K562 (cell line): ENCODE data around the gene SPDL1. TPM values are rescaled to one million over a fixed set of nuclear protein-coding genes. Genes with fewer than 3 reads are reported as not detected.
A peak's percentile ranks its signal among the peaks of the same experiment; 100 is the strongest.

Experiments
- CBX3 ChIP-seq, 2 experiments: IDR thresholded peaks; 1 replicate in 1 of 2; 2 replicates in 1 of 2; pipeline ENCODE4 v1.6.1; 2012; ENCODE audit warnings: inconsistent platforms in 2 of 2, low read length in 2 of 2, borderline replicate concordance in 1 of 2, control low read depth in 1 of 2
- EGR1 ChIP-seq: fragments of 450-650 bp; conservative IDR thresholded peaks from 2 replicates; pipeline ENCODE4 v1.6.1; 2017; ENCODE audit warnings: mild to moderate bottlenecking
- ESRRB ChIP-seq: fragments of 250-450 bp; sonication (Bioruptor Pico); IDR thresholded peaks from 2 replicates; pipeline ENCODE4 v1.5.0; 2020; ENCODE audit warnings: mild to moderate bottlenecking, moderate library complexity, borderline replicate concordance
- FIP1L1 ChIP-seq: fragments of 200-400 bp; formaldehyde crosslinking; IDR thresholded peaks from 2 replicates; pipeline ENCODE4 v1.6.1; 2018; ENCODE audit warnings: mild to moderate bottlenecking, low read depth, low read length; ENCODE audit not compliant: poor library complexity, severe bottlenecking
- FOXP1 ChIP-seq: sonication (generic); formaldehyde crosslinking; IDR thresholded peaks from 2 replicates; pipeline ENCODE4 v1.8.0; 2022; ENCODE audit warnings: mild to moderate bottlenecking, missing genetic modification reagents
- MEIS2 ChIP-seq: fragments of 450-650 bp; IDR thresholded peaks from 2 replicates; pipeline ENCODE4 v1.6.1; 2014; ENCODE audit warnings: mild to moderate bottlenecking; ENCODE audit not compliant: partially characterized antibody
- MYC ChIP-seq, 2 experiments: fragments of 250-450 bp in 1 of 2; sonication (Bioruptor Pico) in 1 of 2; IDR thresholded peaks; 2 replicates each; pipeline versions ENCODE4 v1.5.1 to v1.6.1; 2012 to 2021; ENCODE audit warnings: low read depth in 2 of 2, borderline replicate concordance in 1 of 2, improper control_type of control experiment in 1 of 2, low read length in 1 of 2, mild to moderate bottlenecking in 1 of 2, moderate library complexity in 1 of 2
- NR2F6 ChIP-seq: fragments of 450-650 bp; formaldehyde crosslinking; IDR thresholded peaks from 2 replicates; pipeline ENCODE4 v1.4.0; 2020; ENCODE audit warnings: mild to moderate bottlenecking
- PPARD ChIP-seq: fragments of 250-450 bp; sonication (Bioruptor Pico); IDR thresholded peaks from 2 replicates; pipeline ENCODE4 v1.8.0; 2022; ENCODE audit warnings: inconsistent platforms, mild to moderate bottlenecking, moderate library complexity
- RB1 ChIP-seq: fragments of 450-650 bp; IDR thresholded peaks from 2 replicates; pipeline ENCODE4 v1.6.1; 2017; ENCODE audit warnings: low read depth, mild to moderate bottlenecking
- RBM22 ChIP-seq: fragments of 200-400 bp; formaldehyde crosslinking; IDR thresholded peaks from 2 replicates; pipeline ENCODE4 v1.6.1; 2018; ENCODE audit warnings: low read length, low read depth; ENCODE audit not compliant: poor library complexity, severe bottlenecking
- RFX1 ChIP-seq: fragments of 450-650 bp; IDR thresholded peaks from 2 replicates; pipeline ENCODE4 v1.6.1; 2016; ENCODE audit warnings: mild to moderate bottlenecking, moderate library complexity
- SMARCE1 ChIP-seq: fragments of 450-650 bp; IDR thresholded peaks from 2 replicates; pipeline ENCODE4 v1.7.1; 2016; ENCODE audit warnings: mild to moderate bottlenecking
- SRSF9 ChIP-seq: fragments of 200-400 bp; formaldehyde crosslinking; IDR thresholded peaks from 2 replicates; pipeline ENCODE4 v1.6.1; 2017; ENCODE audit warnings: low read depth, low read length, borderline replicate concordance
- ZNF143 ChIP-seq: sonication (generic); formaldehyde crosslinking; IDR thresholded peaks from 2 replicates; pipeline ENCODE4 v1.9.0; 2022; ENCODE audit warnings: mild to moderate bottlenecking, missing genetic modification reagents
- ZNF518B ChIP-seq: fragments of 250-450 bp; sonication (Bioruptor Pico); IDR thresholded peaks from 2 replicates; pipeline ENCODE4 v1.5.0; 2021; ENCODE audit warnings: mild to moderate bottlenecking, moderate library complexity
- ZNF699 ChIP-seq: fragments of 250-450 bp; sonication (Bioruptor Pico); IDR thresholded peaks from 2 replicates; pipeline ENCODE4 v1.8.0; 2021; ENCODE audit warnings: mild to moderate bottlenecking, moderate library complexity; ENCODE audit not compliant: insufficient replicate concordance
- polyA plus RNA-seq, 8 experiments: library from polyadenylated mRNA; depleted of rRNA in 4 of 8; stranded (reverse) in 5 of 8; unstranded in 3 of 8; fragments of >200 nt; fragmentation: Nextera tagmentation in 2 of 8; fragmentation: Illumina TruSeq in 1 of 8; extraction: Ambion mirVana in 2 of 8; extraction: Trizol in 1 of 8; gene quantifications; 2 replicates each; pipeline versions ENCODE4 v1.2.1 to v1.2.3, GENCODE V29; 2011 to 2014; ENCODE audit warnings: inconsistent platforms in 1 of 8, missing spikeins in 1 of 8
- total RNA-seq, 7 experiments: library from RNA; depleted of rRNA in 6 of 7; stranded (reverse); fragments of >200 nt in 6 of 7; fragmentation: Illumina TruSeq in 2 of 7; extraction: Trizol in 2 of 7; gene quantifications; 2 replicates each; pipeline versions ENCODE4 v1.2.1 to v1.2.3, GENCODE V29; 2011 to 2021; ENCODE audit warnings: low replicate concordance in 1 of 7
- TF ChIP-seq, protein P1 (sequence below): fragments of 250-450 bp; sonication (Bioruptor Pico); IDR thresholded peaks from 2 replicates; pipeline ENCODE4 v1.5.0; 2021
- TF ChIP-seq, protein P2 (sequence below), 2 experiments: IDR thresholded peaks in 1 of 2; conservative IDR thresholded peaks in 1 of 2; 2 replicates each; pipeline ENCODE4 v1.6.1; 2016; ENCODE audit warnings: low read depth in 2 of 2, mild to moderate bottlenecking in 1 of 2, missing compliant biosample characterization in 1 of 2, missing genetic modification characterization in 1 of 2, moderate library complexity in 1 of 2
- TF ChIP-seq, protein P3 (sequence below): fragments of 450-650 bp; IDR thresholded peaks from 2 replicates; pipeline ENCODE4 v1.6.1; 2016; ENCODE audit warnings: low read depth, mild to moderate bottlenecking, moderate library complexity

SPDL1 gene
- total and polyA plus RNA-seq, 9 of the 15 experiments (the other 6 are each of a cell fraction or from before 2014, with no cell fraction given), result 32.4 to 59.6 (median 49.0) TPM

DNA sequence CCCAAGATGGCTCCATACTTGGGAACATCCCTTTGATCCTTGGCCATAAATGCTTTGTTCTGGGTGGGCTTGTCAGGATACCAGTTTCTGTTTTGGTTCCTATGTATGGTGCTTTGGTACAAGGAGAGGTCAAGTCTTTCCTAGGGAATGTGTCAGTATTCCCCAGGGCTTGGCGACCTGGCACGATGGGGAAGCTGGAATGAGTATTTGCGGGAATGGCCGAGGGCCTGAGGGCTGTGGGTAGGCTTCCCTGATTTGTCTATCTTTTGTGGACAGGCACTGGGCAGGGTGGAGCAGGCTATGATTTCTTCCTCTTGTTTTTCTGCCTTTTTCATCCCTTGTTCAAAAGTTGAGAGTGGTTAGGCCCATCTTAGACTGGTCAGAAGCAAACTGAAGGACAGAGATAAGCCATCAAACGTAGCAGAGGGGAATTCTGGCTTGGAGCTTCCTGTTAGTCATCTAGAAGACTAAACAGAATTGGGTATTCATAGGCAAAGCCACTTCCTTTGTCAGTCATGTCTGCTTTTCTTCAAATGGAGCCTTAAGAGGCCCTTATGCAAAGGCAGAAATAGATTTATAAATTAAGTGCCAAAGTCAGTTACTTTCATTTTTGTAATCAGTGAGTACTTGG, 67.2 kb downstream of the SPDL1 start (continued):
- no peak for TF ChIP-seq ZNF699
- no peak for TF ChIP-seq RFX1
- TF ChIP-seq NR2F6 (CRISPR knock-in tag), result no peak
- no peak for TF ChIP-seq ESRRB
- TF ChIP-seq FIP1L1, result no peak
- TF ChIP-seq PPARD (CRISPR knock-in tag), result no peak
- TF ChIP-seq ZNF143 (CRISPR knock-in tag), result no peak
- TF ChIP-seq, protein P1, sequence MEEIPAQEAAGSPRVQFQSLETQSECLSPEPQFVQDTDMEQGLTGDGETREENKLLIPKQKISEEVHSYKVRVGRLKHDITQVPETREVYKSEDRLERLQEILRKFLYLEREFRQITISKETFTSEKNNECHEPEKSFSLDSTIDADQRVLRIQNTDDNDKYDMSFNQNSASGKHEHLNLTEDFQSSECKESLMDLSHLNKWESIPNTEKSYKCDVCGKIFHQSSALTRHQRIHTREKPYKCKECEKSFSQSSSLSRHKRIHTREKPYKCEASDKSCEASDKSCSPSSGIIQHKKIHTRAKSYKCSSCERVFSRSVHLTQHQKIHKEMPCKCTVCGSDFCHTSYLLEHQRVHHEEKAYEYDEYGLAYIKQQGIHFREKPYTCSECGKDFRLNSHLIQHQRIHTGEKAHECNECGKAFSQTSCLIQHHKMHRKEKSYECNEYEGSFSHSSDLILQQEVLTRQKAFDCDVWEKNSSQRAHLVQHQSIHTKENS, result no peak
- TF ChIP-seq FOXP1 (CRISPR knock-in tag), result no peak
- no peak for TF ChIP-seq MYC (IDR thresholded peaks at IDR 0.05; ENCODE audit: low read depth, low read length)
- TF ChIP-seq MYC (CRISPR knock-in tag; IDR thresholded peaks at IDR 0.05; ENCODE audit: borderline replicate concordance, low read depth), result no peak
- no peak for TF ChIP-seq RB1
- TF ChIP-seq CBX3 (IDR thresholded peaks at IDR 0.05; ENCODE audit: borderline replicate concordance in 1 of 2, low read length in 2 of 2), result no peak
- no peak for TF ChIP-seq MEIS2
- TF ChIP-seq RBM22, result no peak
- TF ChIP-seq ZNF518B (CRISPR knock-in tag), result no peak
- no peak for TF ChIP-seq EGR1
- TF ChIP-seq, protein P2, sequence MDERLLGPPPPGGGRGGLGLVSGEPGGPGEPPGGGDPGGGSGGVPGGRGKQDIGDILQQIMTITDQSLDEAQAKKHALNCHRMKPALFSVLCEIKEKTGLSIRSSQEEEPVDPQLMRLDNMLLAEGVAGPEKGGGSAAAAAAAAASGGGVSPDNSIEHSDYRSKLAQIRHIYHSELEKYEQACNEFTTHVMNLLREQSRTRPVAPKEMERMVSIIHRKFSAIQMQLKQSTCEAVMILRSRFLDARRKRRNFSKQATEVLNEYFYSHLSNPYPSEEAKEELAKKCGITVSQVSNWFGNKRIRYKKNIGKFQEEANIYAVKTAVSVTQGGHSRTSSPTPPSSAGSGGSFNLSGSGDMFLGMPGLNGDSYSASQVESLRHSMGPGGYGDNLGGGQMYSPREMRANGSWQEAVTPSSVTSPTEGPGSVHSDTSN (CRISPR knock-in tag; IDR thresholded peaks at IDR 0.05; ENCODE audit: low read depth), result no peak
- TF ChIP-seq, protein P2 (tag; conservative IDR thresholded peaks at IDR 0.05; ENCODE audit: low read depth), result no peak
- TF ChIP-seq, protein P3, sequence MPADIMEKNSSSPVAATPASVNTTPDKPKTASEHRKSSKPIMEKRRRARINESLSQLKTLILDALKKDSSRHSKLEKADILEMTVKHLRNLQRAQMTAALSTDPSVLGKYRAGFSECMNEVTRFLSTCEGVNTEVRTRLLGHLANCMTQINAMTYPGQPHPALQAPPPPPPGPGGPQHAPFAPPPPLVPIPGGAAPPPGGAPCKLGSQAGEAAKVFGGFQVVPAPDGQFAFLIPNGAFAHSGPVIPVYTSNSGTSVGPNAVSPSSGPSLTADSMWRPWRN, result no peak
- no peak for TF ChIP-seq SRSF9
- peak; percentile 69 for TF ChIP-seq SMARCE1
